Mammary epithelial cell (primary cell): Measurements from ENCODE around the gene RPS2.

Experiments
- EZH2 ChIP-seq: IDR thresholded peaks from 2 replicates; pipeline ENCODE4 v1.6.1; 2012; ENCODE audit warnings: low read length, inconsistent platforms, borderline replicate concordance
- TF ChIP-seq, protein P1 (sequence below), 2 donors: IDR thresholded peaks in 1 of 2; conservative IDR thresholded peaks in 1 of 2; 2 replicates each; pipeline ENCODE4 v1.5.1; 2011 to 2012; ENCODE audit warnings: inconsistent platforms in 2 of 2, low read length in 2 of 2, mild to moderate bottlenecking in 2 of 2, control low read depth in 1 of 2, low read depth in 1 of 2; ENCODE audit not compliant: insufficient read depth in 1 of 2; ENCODE audit errors: extremely low read depth in 1 of 2

- TF ChIP-seq, protein P1, sequence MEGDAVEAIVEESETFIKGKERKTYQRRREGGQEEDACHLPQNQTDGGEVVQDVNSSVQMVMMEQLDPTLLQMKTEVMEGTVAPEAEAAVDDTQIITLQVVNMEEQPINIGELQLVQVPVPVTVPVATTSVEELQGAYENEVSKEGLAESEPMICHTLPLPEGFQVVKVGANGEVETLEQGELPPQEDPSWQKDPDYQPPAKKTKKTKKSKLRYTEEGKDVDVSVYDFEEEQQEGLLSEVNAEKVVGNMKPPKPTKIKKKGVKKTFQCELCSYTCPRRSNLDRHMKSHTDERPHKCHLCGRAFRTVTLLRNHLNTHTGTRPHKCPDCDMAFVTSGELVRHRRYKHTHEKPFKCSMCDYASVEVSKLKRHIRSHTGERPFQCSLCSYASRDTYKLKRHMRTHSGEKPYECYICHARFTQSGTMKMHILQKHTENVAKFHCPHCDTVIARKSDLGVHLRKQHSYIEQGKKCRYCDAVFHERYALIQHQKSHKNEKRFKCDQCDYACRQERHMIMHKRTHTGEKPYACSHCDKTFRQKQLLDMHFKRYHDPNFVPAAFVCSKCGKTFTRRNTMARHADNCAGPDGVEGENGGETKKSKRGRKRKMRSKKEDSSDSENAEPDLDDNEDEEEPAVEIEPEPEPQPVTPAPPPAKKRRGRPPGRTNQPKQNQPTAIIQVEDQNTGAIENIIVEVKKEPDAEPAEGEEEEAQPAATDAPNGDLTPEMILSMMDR (conservative IDR thresholded peaks at IDR 0.05 in 1 of 2, IDR thresholded peaks at IDR 0.05 in 1 of 2; ENCODE audit: extremely low read depth in 1 of 2, insufficient read depth in 1 of 2, low read depth in 1 of 2, low read length in 2 of 2): no peak
- TF ChIP-seq EZH2: no peak
Measured at GRCh38 chr16:2007081-2007836, 42.6 kb upstream of the RPS2 start.
